IMR-90 (cell line): ENCODE data around the gene RNPEPL1. TPM values are rescaled to one million over a fixed set of nuclear protein-coding genes. Genes with fewer than 3 reads are reported as not detected.

ENCODE experiments used
- ATAC-seq: fragments of 200-7000 bp; cut with Tn5 transposase; 2 replicates; pipeline ENCODE4 v1.9.1; 2020; ENCODE audit warnings: low read depth, mild to moderate bottlenecking, moderate library complexity
- BruUV-seq: library from RNA; stranded (reverse); fragments of 400-500 nt; replicated peaks from 2 replicates; lab custom pipeline; 2021; lab: Mats Ljungman, UMichigan
- CTCF ChIA-PET: fragments of 300-600 bp; formaldehyde crosslinking; extraction: SDS; loops from one replicate; lab custom pipeline; 2021; ENCODE audit warnings: antibody characterized with exemption; lab: Yijun Ruan, JAX
- POLR2A ChIA-PET: fragments of 300-600 bp; sonication (Branson Sonifier 250); formaldehyde crosslinking; loops from one replicate; lab custom pipeline; 2022; ENCODE audit warnings: antibody characterized with exemption; ENCODE audit not compliant: unreplicated experiment; lab: Charles Lee
- DNase-seq: peaks from one replicate; pipeline ENCODE4 v3.0.0; 2013
- H2AFZ ChIP-seq: replicated peaks from 2 replicates; pipeline ENCODE3; 2013; ENCODE audit warnings: low read length, mild to moderate bottlenecking; ENCODE audit not compliant: poor library complexity
- H2AK5ac ChIP-seq: 2 replicates; pipeline ENCODE4 v1.6.1; 2013; ENCODE audit warnings: low read depth, low read length, inconsistent platforms
- H2AK9ac ChIP-seq: replicated peaks from 2 replicates; pipeline ENCODE3; 2013; ENCODE audit warnings: mild to moderate bottlenecking, low read depth, low read length, moderate library complexity; ENCODE audit not compliant: poor library complexity
- H2BK120ac ChIP-seq: 2 replicates; pipeline ENCODE4 v1.6.1; 2013; ENCODE audit warnings: low read depth, low read length, inconsistent platforms
- H2BK15ac ChIP-seq: 3 replicates; pipeline ENCODE4 v1.6.1; 2013; ENCODE audit warnings: low read depth, low read length, inconsistent platforms
- H2BK20ac ChIP-seq: 2 replicates; pipeline ENCODE4 v1.6.1; 2013; ENCODE audit warnings: low read depth, mild to moderate bottlenecking, inconsistent platforms, low read length, moderate library complexity
- H2BK5ac ChIP-seq: 2 replicates; pipeline ENCODE4 v1.6.1; 2013; ENCODE audit warnings: mild to moderate bottlenecking, low read depth, low read length, inconsistent platforms; ENCODE audit not compliant: poor library complexity, severe bottlenecking
- H3K14ac ChIP-seq: replicated peaks from 2 replicates; pipeline ENCODE4 v1.6.1; 2013; ENCODE audit warnings: low read depth, low read length, inconsistent platforms
- H3K18ac ChIP-seq: 2 replicates; pipeline ENCODE4 v1.6.1; 2013; ENCODE audit warnings: low read depth, low read length, control low read depth
- H3K23ac ChIP-seq: 2 replicates; pipeline ENCODE4 v1.6.1; 2013; ENCODE audit warnings: low read depth, low read length, inconsistent platforms
- H3K27ac ChIP-seq: 2 replicates; pipeline ENCODE4 v1.5.1; 2013; ENCODE audit warnings: mild to moderate bottlenecking, control low read depth, low read length; ENCODE audit not compliant: insufficient read depth
- H3K27me3 ChIP-seq: 2 replicates; pipeline ENCODE4 v1.6.1; 2013; ENCODE audit warnings: low read length; ENCODE audit not compliant: control insufficient read depth, insufficient read depth
- H3K36me3 ChIP-seq: 2 replicates; pipeline ENCODE4 v1.6.1; 2013; ENCODE audit warnings: low read length, mixed read lengths; ENCODE audit not compliant: control insufficient read depth, insufficient read depth
- H3K4ac ChIP-seq: 2 replicates; pipeline ENCODE4 v1.6.1; 2013; ENCODE audit warnings: low read depth, low read length, inconsistent platforms
- H3K4me1 ChIP-seq: 2 replicates; pipeline ENCODE4 v1.6.1; 2013; ENCODE audit warnings: low read length, mixed read lengths; ENCODE audit not compliant: control insufficient read depth, insufficient read depth
- H3K4me2 ChIP-seq: 2 replicates; pipeline ENCODE4 v1.6.1; 2013; ENCODE audit warnings: low read depth, mild to moderate bottlenecking, control low read depth, low read length, moderate library complexity
- H3K4me3 ChIP-seq: 2 replicates; pipeline ENCODE4 v1.5.1; 2013; ENCODE audit warnings: low read depth, mild to moderate bottlenecking, control low read depth, low read length, moderate library complexity; ENCODE audit not compliant: insufficient read depth
- H3K56ac ChIP-seq: 2 replicates; pipeline ENCODE4 v1.6.1; 2013; ENCODE audit warnings: low read length, inconsistent platforms; ENCODE audit not compliant: insufficient read depth; ENCODE audit errors: extremely low read depth
- H3K79me1 ChIP-seq, 2 experiments: 2 replicates each; pipeline ENCODE4 v1.6.1; 2013; ENCODE audit warnings: low read length in 2 of 2, inconsistent platforms in 1 of 2, low read depth in 1 of 2
- H3K9ac ChIP-seq: 2 replicates; pipeline ENCODE4 v1.6.1; 2013; ENCODE audit warnings: low read depth, low read length, control low read depth
- H3K9me1 ChIP-seq: 2 replicates; pipeline ENCODE4 v1.6.1; 2013; ENCODE audit warnings: low read length, inconsistent platforms; ENCODE audit not compliant: insufficient read depth
- H3K9me3 ChIP-seq: 2 replicates; pipeline ENCODE4 v1.6.1; 2013; ENCODE audit warnings: low read length; ENCODE audit not compliant: control insufficient read depth, insufficient read depth
- H4K20me1 ChIP-seq: 2 replicates; pipeline ENCODE4 v1.6.1; 2013; ENCODE audit warnings: low read length, inconsistent platforms; ENCODE audit not compliant: insufficient read depth
- H4K5ac ChIP-seq: 2 replicates; pipeline ENCODE4 v1.6.1; 2013; ENCODE audit warnings: mild to moderate bottlenecking, low read depth, low read length, control low read depth
- H4K8ac ChIP-seq, 2 experiments: 2 replicates each; pipeline ENCODE4 v1.6.1; 2013; ENCODE audit warnings: low read depth in 2 of 2, low read length in 2 of 2, control low read depth in 1 of 2, inconsistent platforms in 1 of 2
- H4K91ac ChIP-seq: 2 replicates; pipeline ENCODE4 v1.6.1; 2013; ENCODE audit warnings: low read depth, low read length, inconsistent platforms; ENCODE audit not compliant: insufficient read depth
- BHLHE40 ChIP-seq: fragments of 150-350 bp; IDR thresholded peaks from 2 replicates; pipeline ENCODE4 v1.6.1; 2016; ENCODE audit warnings: mild to moderate bottlenecking, low read depth, low read length
- CEBPB ChIP-seq: IDR thresholded peaks from 2 replicates; pipeline ENCODE4 v1.6.1; 2012; ENCODE audit warnings: low read depth, low read length, improper control_type of control experiment
- CHD1 ChIP-seq: IDR thresholded peaks from 2 replicates; pipeline ENCODE4 v1.6.1; 2012; ENCODE audit warnings: low read depth, low read length, improper control_type of control experiment
- FOS ChIP-seq: fragments of 150-350 bp; IDR thresholded peaks from 2 replicates; pipeline ENCODE4 v1.6.1; 2016; ENCODE audit warnings: low read depth, low read length
- MAFK ChIP-seq: IDR thresholded peaks from 2 replicates; pipeline ENCODE4 v1.6.1; 2012; ENCODE audit warnings: low read depth, low read length, improper control_type of control experiment
- MXI1 ChIP-seq: IDR thresholded peaks from 2 replicates; pipeline ENCODE4 v1.6.1; 2012; ENCODE audit warnings: low read depth, mild to moderate bottlenecking, low read length, moderate library complexity, borderline replicate concordance
- NFE2L2 ChIP-seq: fragments of 150-350 bp; IDR thresholded peaks from 2 replicates; pipeline ENCODE4 v1.6.1; 2016; ENCODE audit warnings: low read depth, mild to moderate bottlenecking, low read length
- POLR2A ChIP-seq: IDR thresholded peaks from 2 replicates; pipeline ENCODE4 v1.6.1; 2012; ENCODE audit warnings: mild to moderate bottlenecking, low read depth, low read length
- RAD21 ChIP-seq: IDR thresholded peaks from 2 replicates; pipeline ENCODE4 v1.6.1; 2012; ENCODE audit warnings: low read length, improper control_type of control experiment
- RCOR1 ChIP-seq: IDR thresholded peaks from 2 replicates; pipeline ENCODE4 v1.6.1; 2012; ENCODE audit warnings: mild to moderate bottlenecking, low read length, improper control_type of control experiment; ENCODE audit not compliant: insufficient replicate concordance
- RFX5 ChIP-seq: IDR thresholded peaks from 2 replicates; pipeline ENCODE4 v1.8.0; 2012; ENCODE audit warnings: low read depth, mild to moderate bottlenecking, low read length, moderate library complexity
- SMC3 ChIP-seq: fragments of 150-350 bp; IDR thresholded peaks from 2 replicates; pipeline ENCODE4 v1.6.1; 2016; ENCODE audit warnings: low read depth, mild to moderate bottlenecking, antibody characterized with exemption, low read length, moderate library complexity
- WGBS, 2 experiments: methylation state at CpG; one replicate each; pipeline versions ENCODE4 v1.1.5 to v1.1.7; 2013; ENCODE audit warnings: missing lambda C conversion rate in 2 of 2; ENCODE audit not compliant: insufficient read length in 1 of 2; ENCODE audit errors: extremely low coverage in 2 of 2; 5-methylcytosine and 5-hydroxymethylcytosine counted together
- dilution Hi-C: fragments of 300-500 bp; cut with HindIII; formaldehyde crosslinking; loops from one replicate; pipeline ENCODE4 v1.14.3; 2018; ENCODE audit warnings: low sequenced_read_pairs; ENCODE audit not compliant: unreplicated experiment
- in situ Hi-C: fragments of 300-500 bp; cut with MboI; formaldehyde crosslinking; loops from 3 replicates; pipeline ENCODE4 v1.14.3; 2019; ENCODE audit warnings: low sequenced_read_pairs, inconsistent platforms, mixed read lengths
- intact Hi-C: fragments of 100-400 bp; cut with micrococcal nuclease; formaldehyde crosslinking; loops from 2 replicates; pipeline ENCODE4 v1.10.0; 2022
- polyA plus RNA-seq, 3 experiments: library from polyadenylated mRNA; depleted of rRNA; stranded (reverse); fragments of >200 nt; gene quantifications; 2 replicates each; pipeline ENCODE4 v1.2.3, GENCODE V29; 2012; ENCODE audit warnings: low replicate concordance in 1 of 3
- total RNA-seq: library from RNA; depleted of rRNA; stranded (reverse); fragments of >200 nt; gene quantifications from 2 replicates; pipeline ENCODE4 v1.2.3, GENCODE V29; 2012
- TF ChIP-seq, protein P1 (sequence below): conservative IDR thresholded peaks from 2 replicates; pipeline ENCODE4 v1.5.1; 2012; ENCODE audit warnings: mild to moderate bottlenecking, low read depth, low read length, improper control_type of control experiment

Gene RNPEPL1
- total and polyA plus RNA-seq, 2 of the 4 experiments (the other 2 are of a cell fraction) = 3.8 to 18.7 TPM

DNA sequence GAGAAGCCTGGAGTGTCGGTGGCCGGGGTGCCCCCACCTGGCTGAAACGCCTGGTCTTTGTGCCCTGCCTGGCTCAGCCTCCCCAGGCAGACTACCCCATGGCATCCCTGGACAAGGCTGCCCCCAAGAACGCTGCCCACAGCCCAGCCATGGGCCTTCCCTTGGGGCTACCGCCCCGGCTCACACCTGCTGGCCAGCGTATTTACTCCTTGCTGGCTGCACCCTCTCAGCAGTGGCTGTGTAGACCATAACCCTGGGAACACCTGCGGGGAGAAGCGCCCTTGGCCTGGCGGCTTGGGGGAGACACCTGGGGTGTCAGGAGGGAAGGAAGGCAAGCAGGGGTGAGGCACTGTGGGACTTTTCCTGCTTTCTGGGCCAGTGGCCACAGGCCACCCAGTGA is 35.6 kb downstream of the RNPEPL1 start:
- no peak overlapping the region for H3K4ac ChIP-seq
- WGBS, 2 experiments = no CpG with 5 or more reads among the region's 10 CpGs
- CTCF ChIA-PET = interaction anchor here (1.1 kb wide), 1 partner anchor 17 kb away, joined by 4 read pairs; the partner anchor contains the start of gene CAPN10
- no peaks in the 10 kb centered on the region for H3K9me3 ChIP-seq
- no peak overlapping the region for H3K14ac ChIP-seq
- TF ChIP-seq SMC3 (no peak), POLR2A (no peak), RFX5 (no peak), RAD21 (no peak), MAFK (no peak), BHLHE40 (no peak), CHD1 (no peak), MXI1 (no peak), NFE2L2 (no peak), FOS (no peak), RCOR1 (no peak), CEBPB (no peak)
- TF ChIP-seq, protein P1, sequence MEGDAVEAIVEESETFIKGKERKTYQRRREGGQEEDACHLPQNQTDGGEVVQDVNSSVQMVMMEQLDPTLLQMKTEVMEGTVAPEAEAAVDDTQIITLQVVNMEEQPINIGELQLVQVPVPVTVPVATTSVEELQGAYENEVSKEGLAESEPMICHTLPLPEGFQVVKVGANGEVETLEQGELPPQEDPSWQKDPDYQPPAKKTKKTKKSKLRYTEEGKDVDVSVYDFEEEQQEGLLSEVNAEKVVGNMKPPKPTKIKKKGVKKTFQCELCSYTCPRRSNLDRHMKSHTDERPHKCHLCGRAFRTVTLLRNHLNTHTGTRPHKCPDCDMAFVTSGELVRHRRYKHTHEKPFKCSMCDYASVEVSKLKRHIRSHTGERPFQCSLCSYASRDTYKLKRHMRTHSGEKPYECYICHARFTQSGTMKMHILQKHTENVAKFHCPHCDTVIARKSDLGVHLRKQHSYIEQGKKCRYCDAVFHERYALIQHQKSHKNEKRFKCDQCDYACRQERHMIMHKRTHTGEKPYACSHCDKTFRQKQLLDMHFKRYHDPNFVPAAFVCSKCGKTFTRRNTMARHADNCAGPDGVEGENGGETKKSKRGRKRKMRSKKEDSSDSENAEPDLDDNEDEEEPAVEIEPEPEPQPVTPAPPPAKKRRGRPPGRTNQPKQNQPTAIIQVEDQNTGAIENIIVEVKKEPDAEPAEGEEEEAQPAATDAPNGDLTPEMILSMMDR = no peak
- no peaks in the 10 kb centered on the region for H3K79me1 ChIP-seq
- no peak overlapping the region for H4K8ac ChIP-seq
- no peak overlapping the region for H3K9ac ChIP-seq
- no peak overlapping the region for H4K5ac ChIP-seq
- in situ Hi-C loops (no loop called here), dilution Hi-C loops (no loop called here), intact Hi-C loops (no loop called here)
- no peaks in the 10 kb centered on the region for H3K27me3 ChIP-seq
- H2BK15ac ChIP-seq = no peak overlapping the region
- no peak overlapping the region for H3K27ac ChIP-seq
- no peak overlapping the region for H3K4me2 ChIP-seq
- no peaks in the 10 kb centered on the region for H4K20me1 ChIP-seq
- no peak overlapping the region for H4K91ac ChIP-seq
- no peak overlapping the region for H2AFZ ChIP-seq
- no peak overlapping the region for H2BK5ac ChIP-seq
- H2BK20ac ChIP-seq = no peak overlapping the region
- no peak overlapping the region for H3K23ac ChIP-seq
- no peak overlapping the region for H2AK5ac ChIP-seq
- DNase-seq = no peak
- no peak overlapping the region for H3K4me3 ChIP-seq
- peaks cover 12% of the 10 kb centered on the region for H3K36me3 ChIP-seq
- no peaks in the 10 kb centered on the region; the same call in 1 of the 2 replicates for H3K9me1 ChIP-seq
- POLR2A ChIA-PET = no interaction called here
- no peak overlapping the region for H3K18ac ChIP-seq
- H3K56ac ChIP-seq = no peak overlapping the region
- H2AK9ac ChIP-seq = peak overlapping the region; percentile 31
- BruUV-seq = no TSS peak
- ATAC-seq = no peak
- no peak overlapping the region for H2BK120ac ChIP-seq
- no peaks in the 10 kb centered on the region for H3K4me1 ChIP-seq
